ENCODE data around the gene KRTAP4-2. TPM values are rescaled to one million over a fixed set of nuclear protein-coding genes. Genes with fewer than 3 reads are reported as not detected.
"Not testable (repeated sequence)": the region's sequence is repeated elsewhere in the genome, so short reads cannot be mapped to it uniquely, and the experiment has no call there.

The KRTAP4-2 gene
- total RNA-seq, 1 experiment from 2014 or later, result not detected

DNA sequence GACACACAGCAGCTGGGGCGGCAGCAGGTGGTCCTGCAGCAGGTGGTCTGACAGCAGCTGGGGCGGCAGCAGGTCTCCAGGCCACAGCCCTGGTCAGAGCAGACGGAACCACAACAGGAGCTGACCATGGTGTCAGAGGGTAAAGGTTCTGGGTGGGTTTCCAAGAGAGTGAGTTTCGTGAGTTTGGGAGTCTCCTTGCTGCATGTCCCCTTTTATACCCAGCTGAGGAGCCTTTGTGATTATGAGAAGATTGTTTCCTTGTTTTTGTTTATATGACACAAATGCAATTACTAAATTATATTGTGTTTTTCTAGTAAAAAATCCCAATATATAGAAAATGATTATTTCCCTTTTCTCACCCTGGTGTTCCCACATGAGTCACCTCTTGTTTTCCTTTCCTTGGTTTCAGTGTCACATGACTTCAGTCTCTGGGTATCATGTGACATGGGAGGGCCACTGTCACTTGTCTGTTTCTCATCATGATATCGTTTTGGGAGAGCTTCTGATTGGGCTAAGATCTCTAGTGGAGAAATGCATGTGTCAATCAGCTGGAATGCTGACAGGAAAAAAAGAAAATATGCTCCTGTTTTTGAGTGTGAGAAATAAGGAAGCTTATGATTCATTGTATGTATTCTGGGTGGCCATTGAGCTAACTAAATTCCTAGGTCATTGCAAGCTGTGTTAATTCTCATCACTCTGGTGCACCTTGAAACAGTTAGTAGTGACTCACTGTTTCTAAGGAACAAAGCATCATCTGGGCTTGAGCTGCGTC lies 37.5 kb downstream of the KRTAP4-2 start, which contains the start of gene KRTAP4-6:
Gene KRTAP4-6, minus strand, starts transcription at position 185 of the 772 bp plus-strand sequence. Its CDS starts 57 bp downstream, at position 128.
- Histone ChIP-seq H2AFZ (ENCODE audit: low read length) (no peak within 1 kb of the TSS), H3K4me1 (ENCODE audit: low read length) (no peaks in the 10 kb centered on the region), H3K36me3 (ENCODE audit: insufficient read depth, low read length) (no peaks in the 10 kb centered on the region), H3K9ac (ENCODE audit: low read length) (no peak within 1 kb of the TSS), H3K27me3 (ENCODE audit: low read length) (no peaks in the 10 kb centered on the region), H3K9me3 (ENCODE audit: low read length) (peaks cover 3% of the 10 kb centered on the region; the same call in 1 of the 2 replicates), H4K20me1 (ENCODE audit: insufficient read depth, low read depth, low read length) (no peaks in the 10 kb centered on the region), H3K4me3 (ENCODE audit: low read length) (no peak within 1 kb of the TSS), H3K27ac (ENCODE audit: low read length) (no peak within 1 kb of the TSS), H3K79me2 (ENCODE audit: low read length) (no peaks in the 10 kb centered on the region), H3K9me2 (replicated peaks; ENCODE audit: insufficient read depth, low read length) (no peaks in the 10 kb centered on the region), H3K4me2 (ENCODE audit: low read depth, low read length, poor library complexity, severe bottlenecking) (no peak within 1 kb of the TSS)
- no peak for DNase-seq

DNA sequence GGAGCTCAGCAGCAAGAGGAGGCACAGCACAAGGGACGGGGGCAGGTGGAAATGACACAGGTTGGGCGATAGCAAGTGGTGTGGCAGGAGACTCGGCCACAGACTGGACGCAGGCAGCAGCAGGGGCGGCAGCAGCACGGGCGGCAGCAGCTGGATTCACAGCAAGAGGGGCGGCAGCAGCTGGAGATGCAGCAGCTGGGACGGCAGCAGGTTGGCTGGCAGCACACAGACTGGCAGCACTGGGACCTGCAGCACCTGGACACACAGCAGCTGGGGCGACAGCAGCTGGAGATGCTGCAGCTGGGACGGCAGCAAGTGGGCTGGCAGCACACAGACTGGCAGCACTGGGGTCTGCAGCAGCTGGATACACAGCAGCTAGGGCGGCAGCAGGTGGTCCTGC lies 38.2 kb downstream of the KRTAP4-2 start:
- H3K4me2 ChIP-seq (ENCODE audit: low read depth, low read length, poor library complexity, severe bottlenecking); H3K9ac ChIP-seq (ENCODE audit: low read length): not testable (repeated sequence)

DNA sequence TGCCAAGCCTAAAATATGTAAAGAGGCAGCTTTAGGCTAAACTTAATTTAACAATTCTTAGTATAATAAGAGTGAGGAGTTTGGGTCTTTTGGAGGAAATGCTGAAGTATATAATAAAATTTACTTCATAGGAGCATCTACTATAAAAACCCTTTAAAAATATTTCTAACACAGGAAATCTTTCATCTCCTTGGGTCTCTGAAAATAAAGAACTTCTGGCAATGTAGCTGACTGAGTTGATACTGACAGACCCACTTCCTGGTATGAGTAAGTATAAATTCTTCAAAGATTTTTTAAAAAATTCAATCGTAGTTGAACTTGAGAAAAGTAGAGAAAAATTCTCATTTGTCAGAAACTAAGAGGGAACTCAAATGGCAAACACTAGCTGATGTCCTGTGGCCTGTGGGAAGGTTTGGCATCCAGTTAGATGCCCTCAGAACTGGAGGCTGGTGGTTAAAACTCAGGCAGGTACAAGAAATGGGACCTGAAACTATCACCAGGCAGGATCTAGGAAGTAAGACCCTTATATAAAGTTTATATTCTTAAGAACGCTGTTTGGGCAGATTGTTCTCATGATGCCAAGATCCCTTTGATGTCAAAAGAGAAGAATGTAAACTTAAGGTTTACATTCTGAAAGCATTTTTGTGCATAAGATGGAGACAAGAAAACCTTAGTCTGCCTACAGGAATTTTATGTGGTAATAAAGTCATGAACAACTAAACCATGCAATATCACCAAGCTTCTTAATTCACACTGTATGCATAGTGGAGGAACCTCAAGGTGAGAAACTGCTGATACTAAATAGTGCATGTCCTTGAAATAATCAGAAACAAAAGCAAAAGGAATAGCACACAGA lies 43.9 kb downstream of the KRTAP4-2 start:
- H3K9me2 ChIP-seq (replicated peaks; ENCODE audit: insufficient read depth, low read length), result no peaks in the 10 kb centered on the region
- H3K27ac ChIP-seq (ENCODE audit: low read length), result no peak overlapping the region
- no peaks in the 10 kb centered on the region for H3K36me3 ChIP-seq (ENCODE audit: insufficient read depth, low read length)
- H3K4me3 ChIP-seq (ENCODE audit: low read length), result no peak overlapping the region
- no peak overlapping the region for H3K9ac ChIP-seq (ENCODE audit: low read length)
- no peaks in the 10 kb centered on the region for H3K9me3 ChIP-seq (ENCODE audit: low read length)
- no peaks in the 10 kb centered on the region for H4K20me1 ChIP-seq (ENCODE audit: insufficient read depth, low read depth, low read length)
- no peaks in the 10 kb centered on the region for H3K27me3 ChIP-seq (ENCODE audit: low read length)
- H3K4me1 ChIP-seq (ENCODE audit: low read length), result no peaks in the 10 kb centered on the region
- DNase-seq, result no peak
- no peak overlapping the region for H3K4me2 ChIP-seq (ENCODE audit: low read depth, low read length, poor library complexity, severe bottlenecking)
- H2AFZ ChIP-seq (ENCODE audit: low read length), result no peak overlapping the region
- H3K79me2 ChIP-seq (ENCODE audit: low read length), result no peaks in the 10 kb centered on the region

More for the DNA sequence above, 38.2 kb downstream of the KRTAP4-2 start:
- not testable (repeated sequence) for H3K4me1 ChIP-seq (ENCODE audit: low read length); H3K9me3 ChIP-seq (ENCODE audit: low read length); H3K27me3 ChIP-seq (ENCODE audit: low read length); H4K20me1 ChIP-seq (ENCODE audit: insufficient read depth, low read depth, low read length); H3K27ac ChIP-seq (ENCODE audit: low read length); H3K9me2 ChIP-seq (replicated peaks; ENCODE audit: insufficient read depth, low read length); H3K36me3 ChIP-seq (ENCODE audit: insufficient read depth, low read length); H3K79me2 ChIP-seq (ENCODE audit: low read length); H2AFZ ChIP-seq (ENCODE audit: low read length); DNase-seq; H3K4me3 ChIP-seq (ENCODE audit: low read length)

GRCh38 chr17:41131979-41132378 lies 46.0 kb downstream of the KRTAP4-2 start:
- Histone ChIP-seq H3K27ac (ENCODE audit: low read length) (no peak overlapping the region), H2AFZ (ENCODE audit: low read length) (no peak overlapping the region), H3K9ac (ENCODE audit: low read length) (no peak overlapping the region), H4K20me1 (ENCODE audit: insufficient read depth, low read depth, low read length) (no peaks in the 10 kb centered on the region), H3K79me2 (ENCODE audit: low read length) (no peaks in the 10 kb centered on the region), H3K4me3 (ENCODE audit: low read length) (no peak overlapping the region), H3K4me1 (ENCODE audit: low read length) (no peaks in the 10 kb centered on the region), H3K36me3 (ENCODE audit: insufficient read depth, low read length) (no peaks in the 10 kb centered on the region), H3K27me3 (ENCODE audit: low read length) (no peaks in the 10 kb centered on the region), H3K4me2 (ENCODE audit: low read depth, low read length, poor library complexity, severe bottlenecking) (no peak overlapping the region), H3K9me3 (ENCODE audit: low read length) (no peaks in the 10 kb centered on the region), H3K9me2 (replicated peaks; ENCODE audit: insufficient read depth, low read length) (no peaks in the 10 kb centered on the region)
- no peak for DNase-seq

Small RNA genes lying within 50 kb of the gene (small RNA-seq; reads per million reads assigned to genes)
- not detected for gene KRTAP4-17P

Other genes starting within 250 kb of the KRTAP4-2 start
- not detected in 2 replicates for gene KRT23, start 240.6 kb downstream of the KRTAP4-2 start, total RNA-seq (2014; rRNA removed; shearing (Covaris generic); ENCODE audit: low replicate concordance)
- gene KRT39, start 211.3 kb downstream of the KRTAP4-2 start, total RNA-seq (2014; rRNA removed; shearing (Covaris generic); ENCODE audit: low replicate concordance), result not detected in 2 replicates
- not detected in 2 replicates for gene KRT40, start 193.9 kb downstream of the KRTAP4-2 start, total RNA-seq (2014; rRNA removed; shearing (Covaris generic); ENCODE audit: low replicate concordance)
- not detected in 2 replicates for gene KRTAP3-3, start 184.1 kb downstream of the KRTAP4-2 start, total RNA-seq (2014; rRNA removed; shearing (Covaris generic); ENCODE audit: low replicate concordance)
- gene KRTAP3-2, start 178.3 kb downstream of the KRTAP4-2 start, total RNA-seq (2014; rRNA removed; shearing (Covaris generic); ENCODE audit: low replicate concordance), result not detected in 2 replicates
- not detected in 2 replicates for gene KRTAP3-1, start 169.1 kb downstream of the KRTAP4-2 start, total RNA-seq (2014; rRNA removed; shearing (Covaris generic); ENCODE audit: low replicate concordance)
- not detected in 2 replicates for gene KRTAP1-5, start 151.0 kb downstream of the KRTAP4-2 start, total RNA-seq (2014; rRNA removed; shearing (Covaris generic); ENCODE audit: low replicate concordance)
- gene KRTAP1-4, start 148.0 kb downstream of the KRTAP4-2 start, total RNA-seq (2014; rRNA removed; shearing (Covaris generic); ENCODE audit: low replicate concordance), result not detected in 2 replicates
- gene KRTAP1-3, start 143.3 kb downstream of the KRTAP4-2 start, total RNA-seq (2014; rRNA removed; shearing (Covaris generic); ENCODE audit: low replicate concordance), result not detected in 2 replicates
- not detected in 2 replicates for gene KRTAP1-1, start 136.8 kb downstream of the KRTAP4-2 start, total RNA-seq (2014; rRNA removed; shearing (Covaris generic); ENCODE audit: low replicate concordance)
- gene KRTAP2-1, start 130.9 kb downstream of the KRTAP4-2 start, total RNA-seq (2014; rRNA removed; shearing (Covaris generic); ENCODE audit: low replicate concordance), result not detected in 2 replicates
- gene KRTAP2-2, start 123.0 kb downstream of the KRTAP4-2 start, total RNA-seq (2014; rRNA removed; shearing (Covaris generic); ENCODE audit: low replicate concordance), result not detected in 2 replicates
- gene KRTAP2-3, start 118.1 kb downstream of the KRTAP4-2 start, total RNA-seq (2014; rRNA removed; shearing (Covaris generic); ENCODE audit: low replicate concordance), result not detected in 2 replicates
- not detected in 2 replicates for gene KRTAP2-4, start 112.3 kb downstream of the KRTAP4-2 start, total RNA-seq (2014; rRNA removed; shearing (Covaris generic); ENCODE audit: low replicate concordance)
- gene KRTAP4-7, start 94.1 kb downstream of the KRTAP4-2 start, total RNA-seq (2014; rRNA removed; shearing (Covaris generic); ENCODE audit: low replicate concordance), result not detected in 2 replicates
- gene KRTAP4-8, start 80.1 kb downstream of the KRTAP4-2 start, total RNA-seq (2014; rRNA removed; shearing (Covaris generic); ENCODE audit: low replicate concordance), result not detected in 2 replicates
- gene KRTAP4-16, start 76.0 kb downstream of the KRTAP4-2 start, total RNA-seq (2014; rRNA removed; shearing (Covaris generic); ENCODE audit: low replicate concordance), result not detected in 2 replicates
- not detected in 2 replicates for gene KRTAP4-9, start 72.8 kb downstream of the KRTAP4-2 start, total RNA-seq (2014; rRNA removed; shearing (Covaris generic); ENCODE audit: low replicate concordance)
- gene KRTAP4-11, start 59.8 kb downstream of the KRTAP4-2 start, total RNA-seq (2014; rRNA removed; shearing (Covaris generic); ENCODE audit: low replicate concordance), result not detected in 2 replicates
- gene KRTAP4-12, start 54.0 kb downstream of the KRTAP4-2 start, total RNA-seq (2014; rRNA removed; shearing (Covaris generic); ENCODE audit: low replicate concordance), result not detected in 2 replicates
- gene KRTAP4-6, start 37.7 kb downstream of the KRTAP4-2 start, total RNA-seq (2014; rRNA removed; shearing (Covaris generic); ENCODE audit: low replicate concordance), result not detected in 2 replicates
- not detected in 2 replicates for gene KRTAP4-5, start 28.4 kb downstream of the KRTAP4-2 start, total RNA-seq (2014; rRNA removed; shearing (Covaris generic); ENCODE audit: low replicate concordance)
- gene KRTAP4-4, start 17.5 kb downstream of the KRTAP4-2 start, total RNA-seq (2014; rRNA removed; shearing (Covaris generic); ENCODE audit: low replicate concordance), result not detected in 2 replicates
- not detected in 2 replicates for gene KRTAP4-3, start 10.0 kb downstream of the KRTAP4-2 start, total RNA-seq (2014; rRNA removed; shearing (Covaris generic); ENCODE audit: low replicate concordance)
- not detected in 2 replicates for gene KRTAP4-1, start 6.7 kb upstream of the KRTAP4-2 start, total RNA-seq (2014; rRNA removed; shearing (Covaris generic); ENCODE audit: low replicate concordance)
- gene KRTAP9-1, start 11.7 kb upstream of the KRTAP4-2 start, total RNA-seq (2014; rRNA removed; shearing (Covaris generic); ENCODE audit: low replicate concordance), result not detected in 2 replicates
- not detected in 2 replicates for gene KRTAP9-2, start 48.4 kb upstream of the KRTAP4-2 start, total RNA-seq (2014; rRNA removed; shearing (Covaris generic); ENCODE audit: low replicate concordance)
- gene KRTAP9-3, start 54.2 kb upstream of the KRTAP4-2 start, total RNA-seq (2014; rRNA removed; shearing (Covaris generic); ENCODE audit: low replicate concordance), result not detected in 2 replicates
- not detected in 2 replicates for gene KRTAP9-8, start 59.8 kb upstream of the KRTAP4-2 start, total RNA-seq (2014; rRNA removed; shearing (Covaris generic); ENCODE audit: low replicate concordance)
- gene KRTAP9-4, start 71.5 kb upstream of the KRTAP4-2 start, total RNA-seq (2014; rRNA removed; shearing (Covaris generic); ENCODE audit: low replicate concordance), result not detected in 2 replicates
- gene KRTAP9-9, start 77.2 kb upstream of the KRTAP4-2 start, total RNA-seq (2014; rRNA removed; shearing (Covaris generic); ENCODE audit: low replicate concordance), result not detected in 2 replicates
- not detected in 2 replicates for gene KRTAP9-6, start 87.2 kb upstream of the KRTAP4-2 start, total RNA-seq (2014; rRNA removed; shearing (Covaris generic); ENCODE audit: low replicate concordance)
- not detected in 2 replicates for gene KRTAP9-7, start 97.5 kb upstream of the KRTAP4-2 start, total RNA-seq (2014; rRNA removed; shearing (Covaris generic); ENCODE audit: low replicate concordance)
- not detected in 2 replicates for gene KRTAP29-1, start 124.6 kb upstream of the KRTAP4-2 start, total RNA-seq (2014; rRNA removed; shearing (Covaris generic); ENCODE audit: low replicate concordance)
- not detected in 2 replicates for gene KRTAP16-1, start 131.1 kb upstream of the KRTAP4-2 start, total RNA-seq (2014; rRNA removed; shearing (Covaris generic); ENCODE audit: low replicate concordance)
- 1.6 TPM in 1 of 2 replicates, not detected in the other for gene KRTAP17-1, start 137.5 kb upstream of the KRTAP4-2 start, total RNA-seq (2014; rRNA removed; shearing (Covaris generic); ENCODE audit: low replicate concordance)
- not detected in 2 replicates for gene KRT33A, start 172.6 kb upstream of the KRTAP4-2 start, total RNA-seq (2014; rRNA removed; shearing (Covaris generic); ENCODE audit: low replicate concordance)
- gene KRT33B, start 191.6 kb upstream of the KRTAP4-2 start, total RNA-seq (2014; rRNA removed; shearing (Covaris generic); ENCODE audit: low replicate concordance), result not detected in 2 replicates
- gene KRT34, start 204.1 kb upstream of the KRTAP4-2 start, total RNA-seq (2014; rRNA removed; shearing (Covaris generic); ENCODE audit: low replicate concordance), result not detected in 2 replicates
- gene KRT31, start 219.4 kb upstream of the KRTAP4-2 start, total RNA-seq (2014; rRNA removed; shearing (Covaris generic); ENCODE audit: low replicate concordance), result not detected in 2 replicates
- gene KRT37, start 246.4 kb upstream of the KRTAP4-2 start, total RNA-seq (2014; rRNA removed; shearing (Covaris generic); ENCODE audit: low replicate concordance), result not detected in 2 replicates

All from Karpas-422 (cell line).